ENCODE data around the gene PEX7.
"Not testable (repeated sequence)": the region's sequence is repeated elsewhere in the genome, so short reads cannot be mapped to it uniquely, and the experiment has no call there.

PEX7 gene

DNA sequence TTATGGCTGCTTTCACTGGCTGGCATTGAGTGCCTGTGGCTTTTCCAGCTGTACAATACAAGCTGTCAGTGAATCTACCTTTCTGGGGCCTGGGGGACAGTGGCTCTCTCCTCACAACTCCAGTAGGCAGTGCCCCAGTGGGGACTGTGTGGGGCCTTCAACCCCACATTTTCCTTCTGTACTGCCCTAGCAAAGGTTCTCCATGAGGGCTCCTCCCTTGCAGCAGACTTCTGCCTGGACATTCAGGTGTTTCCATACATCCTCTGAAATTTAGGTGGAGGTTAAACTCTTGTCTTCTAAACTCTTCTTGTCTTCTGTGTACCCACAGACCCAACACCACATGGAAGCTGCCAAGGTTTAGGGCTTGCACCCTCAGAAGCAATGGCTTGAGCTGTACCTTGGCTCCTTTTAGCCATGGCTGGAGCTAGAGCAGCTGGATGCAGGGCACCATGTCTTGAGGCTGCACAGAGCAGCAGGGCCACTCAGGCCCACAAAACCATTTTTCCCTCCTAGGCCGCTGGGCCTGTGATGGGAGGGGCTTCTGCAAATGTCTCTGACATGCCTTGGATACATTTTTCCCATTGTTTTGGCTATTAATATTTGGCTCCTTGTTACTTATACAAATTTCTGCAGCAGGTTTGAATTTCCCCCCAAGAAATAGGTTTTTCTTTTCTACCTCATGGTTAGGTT lies 9.6 kb downstream of the PEX7 start:
- in situ Hi-C loops (cut with MboI; ENCODE audit: low sequenced_read_pairs) = loop anchor here (25.0 kb wide), 1 partner anchor 805 kb away; no protein-coding TSS in a partner anchor

DNA sequence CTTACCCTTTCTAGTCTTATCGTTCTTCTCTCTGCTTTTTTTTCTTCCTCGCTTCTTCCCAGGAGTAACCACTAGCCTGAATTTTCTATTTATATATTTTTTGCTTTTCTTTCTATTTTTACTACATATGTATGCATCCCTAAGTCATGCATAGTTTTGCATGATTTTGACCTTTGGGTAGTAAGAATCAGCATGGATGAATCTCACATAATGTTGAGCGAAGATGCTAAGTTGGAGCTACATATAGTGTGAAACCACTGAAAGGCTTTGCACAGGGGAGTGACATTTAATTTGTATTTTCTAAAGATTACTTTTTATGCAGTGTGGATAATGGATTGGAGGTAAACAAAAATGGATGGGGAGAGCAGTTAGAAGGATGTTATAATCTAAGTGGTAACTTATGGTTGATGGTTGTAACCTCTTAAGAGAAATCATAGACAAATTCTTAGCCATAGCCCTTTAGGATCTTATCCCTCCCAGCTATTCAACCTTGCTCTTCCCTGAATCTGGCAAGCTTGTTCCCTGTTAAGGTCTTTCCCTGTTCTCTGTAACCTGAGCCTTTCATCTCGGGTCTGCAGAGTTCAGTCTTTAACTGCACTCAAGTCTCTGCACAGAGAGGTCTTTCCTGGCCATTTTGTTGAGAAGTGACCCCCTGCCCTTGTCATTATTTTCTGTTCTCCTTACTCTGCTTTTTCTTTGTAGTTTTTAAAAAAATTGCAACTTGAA lies 18.0 kb downstream of the PEX7 start:
- in situ Hi-C loops (cut with MboI; ENCODE audit: low sequenced_read_pairs) = loop anchor here (25.0 kb wide), 1 partner anchor 797 kb away; no protein-coding TSS in a partner anchor

DNA sequence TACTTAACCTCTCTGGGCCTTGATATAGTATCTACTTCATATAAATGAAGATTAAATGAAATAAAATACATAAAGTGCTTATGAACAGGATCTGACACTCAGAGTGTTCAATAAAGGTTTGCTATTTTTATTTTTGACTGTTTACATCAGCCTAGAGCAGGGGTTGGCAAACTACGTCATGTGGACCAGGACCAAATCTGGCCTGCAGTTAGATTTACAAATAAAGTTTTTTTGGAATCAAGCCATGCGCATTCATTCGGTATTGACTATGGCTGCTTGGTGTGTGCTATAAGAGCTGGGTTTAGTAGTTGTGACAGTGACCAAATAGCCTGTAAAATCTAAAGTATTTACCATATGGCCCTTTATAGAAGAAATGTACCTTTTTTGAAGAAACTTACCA lies 20.8 kb downstream of the PEX7 start:
- in situ Hi-C loops (cut with MboI; ENCODE audit: low sequenced_read_pairs) = loop anchor here (25.0 kb wide), 1 partner anchor 794 kb away; no protein-coding TSS in a partner anchor

- in situ Hi-C loops (cut with MboI; ENCODE audit: low sequenced_read_pairs) = loop anchor here (25.0 kb wide), 1 partner anchor 791 kb away; no protein-coding TSS in a partner anchor
Measured at GRCh38 chr6:136846046-136846445, 23.7 kb downstream of the PEX7 start.

DNA sequence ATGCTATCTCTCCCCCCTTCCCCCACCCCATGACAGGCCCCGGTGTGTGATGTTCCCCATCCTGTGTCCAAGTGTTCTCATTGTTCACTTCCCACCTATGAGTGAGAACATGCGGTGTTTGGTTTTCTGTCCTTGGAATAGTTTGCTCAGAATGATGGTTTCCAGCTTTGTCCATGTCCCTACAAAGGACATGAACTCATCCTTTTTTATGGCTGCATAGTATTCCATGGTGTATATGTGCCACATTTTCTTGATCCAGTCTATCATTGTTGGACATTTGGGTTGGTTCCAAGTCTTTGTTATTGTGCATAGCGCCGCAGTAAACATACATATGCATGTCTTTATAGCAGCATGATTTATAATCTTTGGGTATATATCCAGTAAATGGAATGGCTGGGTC lies 24.1 kb downstream of the PEX7 start:
- in situ Hi-C loops (cut with MboI; ENCODE audit: low sequenced_read_pairs) = loop anchor here (25.0 kb wide), 1 partner anchor 791 kb away; no protein-coding TSS in a partner anchor

DNA sequence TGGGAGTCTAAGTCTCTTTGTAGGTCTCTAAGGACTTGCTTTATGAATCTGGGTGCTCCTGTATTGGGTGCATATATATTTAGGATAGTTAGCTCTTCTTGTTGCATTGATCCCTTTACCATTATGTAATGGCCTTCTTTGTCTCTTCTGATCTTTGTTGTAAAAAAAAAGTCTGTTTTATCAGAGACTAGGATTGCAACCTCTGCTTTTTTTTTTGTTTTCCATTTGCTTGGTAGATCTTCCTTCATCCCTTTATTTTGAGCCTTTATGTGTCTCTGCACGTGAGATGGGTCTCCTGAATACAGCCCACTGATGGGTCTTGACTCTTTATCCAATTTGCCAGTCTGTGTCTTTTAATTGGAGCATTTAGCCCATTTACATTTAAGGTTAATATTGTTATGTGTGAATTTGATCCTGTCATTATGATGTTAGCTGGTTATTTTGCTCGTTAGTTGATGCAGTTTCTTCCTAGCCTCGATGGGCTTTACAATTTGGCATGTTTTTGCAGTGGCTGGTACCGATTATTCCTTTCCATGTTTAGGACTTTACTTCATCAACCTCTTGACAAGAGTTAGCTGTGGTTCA lies 27.7 kb downstream of the PEX7 start:
- in situ Hi-C loops (cut with MboI; ENCODE audit: low sequenced_read_pairs) = loop anchor here (25.0 kb wide), 1 partner anchor 787 kb away; no protein-coding TSS in a partner anchor

DNA sequence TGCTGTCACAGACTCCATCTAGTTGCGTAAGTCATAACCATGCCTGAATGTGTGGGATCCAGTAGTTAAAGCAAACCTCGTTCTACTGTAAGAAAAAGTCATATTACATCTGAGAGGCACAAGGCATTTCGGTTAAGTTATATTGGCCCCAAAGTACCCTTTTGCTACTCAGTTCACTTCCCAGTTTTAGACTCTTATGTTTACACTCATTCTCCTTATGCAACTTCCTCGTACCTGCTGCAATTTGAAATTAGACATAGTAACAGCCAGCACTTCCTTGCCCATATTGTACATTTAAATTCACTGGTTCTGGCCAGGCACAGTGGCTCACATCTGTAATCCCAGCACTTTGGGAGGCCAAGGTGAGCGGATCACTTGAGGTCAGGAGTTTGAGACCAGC lies 37.0 kb downstream of the PEX7 start:
- in situ Hi-C loops (cut with MboI; ENCODE audit: low sequenced_read_pairs) = no loop called here

DNA sequence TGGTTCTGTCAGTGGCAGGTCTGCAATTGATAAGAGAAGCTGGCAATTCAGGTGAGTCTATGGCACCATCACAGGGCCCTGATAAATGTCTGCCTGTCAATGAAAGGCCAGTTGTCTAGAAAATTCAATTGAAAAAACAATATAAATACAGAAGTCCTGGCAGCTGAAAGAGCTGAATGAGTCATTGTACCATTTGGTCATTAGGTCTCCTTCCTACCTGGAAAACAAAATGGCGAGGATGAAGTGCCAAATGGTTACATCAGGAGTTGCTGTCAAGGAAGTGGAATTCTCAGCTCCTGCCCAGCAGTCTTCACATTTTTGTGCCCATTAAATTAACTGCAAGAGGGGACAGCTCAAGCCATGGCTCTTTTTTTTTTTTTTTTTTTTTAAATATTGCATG lies 37.7 kb downstream of the PEX7 start:
- in situ Hi-C loops (cut with MboI; ENCODE audit: low sequenced_read_pairs) = no loop called here

DNA sequence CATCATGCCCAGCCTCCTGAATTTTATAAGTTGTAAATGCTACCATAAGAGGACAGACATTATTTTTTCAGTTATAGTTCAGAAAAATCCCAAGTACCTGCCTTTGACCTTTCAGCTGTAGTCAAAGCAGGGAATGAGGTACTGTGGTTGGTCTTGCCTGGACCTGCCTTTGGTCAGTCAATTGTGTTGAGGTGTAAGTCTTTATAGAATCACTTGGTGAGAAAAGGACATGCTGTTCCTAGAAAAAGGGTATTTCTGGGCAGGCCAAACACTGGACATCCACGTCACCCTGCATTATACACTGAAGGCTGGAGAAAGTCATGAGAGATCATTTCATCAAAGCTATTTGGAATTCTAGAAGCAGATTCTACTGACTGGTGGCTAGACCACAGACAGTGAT lies 40.3 kb downstream of the PEX7 start:
- in situ Hi-C loops (cut with MboI; ENCODE audit: low sequenced_read_pairs) = no loop called here

DNA sequence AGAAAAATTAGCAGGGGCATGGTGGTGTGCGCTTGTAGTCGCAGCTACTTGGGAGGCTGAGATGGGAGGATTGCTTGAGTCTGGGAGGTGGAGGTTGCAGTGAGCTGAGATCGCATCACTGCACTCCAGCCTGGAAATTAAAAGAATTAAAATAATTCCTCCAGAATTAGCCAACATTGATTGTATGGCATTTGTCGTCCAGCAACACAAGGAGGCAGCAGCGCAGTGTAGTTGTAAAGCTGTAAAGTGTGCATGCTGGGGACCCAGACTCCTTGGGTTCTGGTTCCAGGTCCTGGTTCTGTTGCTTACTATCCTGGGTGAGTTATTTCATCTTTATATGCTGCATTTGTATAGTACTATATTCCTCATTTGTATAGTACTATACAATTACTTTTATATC lies 41.4 kb downstream of the PEX7 start:
- in situ Hi-C loops (cut with MboI; ENCODE audit: low sequenced_read_pairs) = no loop called here

- in situ Hi-C loops (cut with MboI; ENCODE audit: low sequenced_read_pairs) = no loop called here
Measured at GRCh38 chr6:136864676-136865075, 42.3 kb downstream of the PEX7 start.

DNA sequence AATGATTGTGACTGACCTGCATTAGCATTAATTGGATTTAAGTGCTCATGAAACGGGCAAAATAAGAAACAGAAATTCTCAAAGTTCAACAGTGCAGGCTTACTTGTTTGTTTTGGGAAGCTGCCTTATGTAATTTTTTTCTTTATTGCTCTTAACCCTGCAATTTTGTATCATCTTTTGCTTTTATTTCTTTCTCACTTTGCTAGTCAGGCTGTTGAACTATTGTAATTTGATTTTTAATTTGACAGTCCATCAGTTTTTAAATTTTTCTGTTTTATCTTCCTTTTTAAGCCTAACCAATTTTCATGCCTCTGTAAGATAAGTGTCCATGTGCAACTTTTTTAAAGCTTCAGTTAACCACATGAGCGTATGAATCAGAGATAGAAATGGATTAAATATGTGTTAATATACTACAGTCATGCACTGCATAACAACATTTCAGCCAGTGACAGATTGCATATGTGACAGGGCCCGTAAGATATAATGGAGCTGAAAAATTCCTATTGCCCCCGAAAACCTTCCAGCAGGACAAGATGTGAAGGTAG lies 44.6 kb downstream of the PEX7 start:
- in situ Hi-C loops (cut with MboI; ENCODE audit: low sequenced_read_pairs) = no loop called here

- in situ Hi-C loops (cut with MboI; ENCODE audit: low sequenced_read_pairs) = no loop called here
Measured at GRCh38 chr6:136869451-136869850, 47.1 kb downstream of the PEX7 start.

GRCh38 chr6:136873748-136874147 lies 51.4 kb downstream of the PEX7 start:
- in situ Hi-C loops (cut with MboI; ENCODE audit: low sequenced_read_pairs) = no loop called here

DNA sequence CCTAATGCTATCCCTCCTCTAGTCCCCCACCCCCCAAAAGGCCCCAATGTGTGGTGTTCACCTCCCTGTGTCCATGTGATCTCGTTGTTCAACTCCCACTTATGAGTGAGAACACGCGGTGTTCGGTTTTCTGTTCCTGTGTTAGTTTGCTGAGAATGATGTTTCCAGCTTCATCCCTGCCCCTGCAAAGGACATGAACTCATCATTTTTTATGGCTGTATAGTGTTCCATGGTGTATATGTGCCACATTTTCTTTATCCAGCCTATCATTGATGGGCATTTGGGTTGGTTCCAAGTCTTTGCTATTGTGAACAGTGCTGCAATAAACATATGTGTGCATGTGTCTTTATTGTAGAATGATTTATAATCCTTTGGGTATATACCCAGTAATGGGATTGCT lies 54.1 kb downstream of the PEX7 start:
- in situ Hi-C loops (cut with MboI; ENCODE audit: low sequenced_read_pairs) = not testable (repeated sequence)

DNA sequence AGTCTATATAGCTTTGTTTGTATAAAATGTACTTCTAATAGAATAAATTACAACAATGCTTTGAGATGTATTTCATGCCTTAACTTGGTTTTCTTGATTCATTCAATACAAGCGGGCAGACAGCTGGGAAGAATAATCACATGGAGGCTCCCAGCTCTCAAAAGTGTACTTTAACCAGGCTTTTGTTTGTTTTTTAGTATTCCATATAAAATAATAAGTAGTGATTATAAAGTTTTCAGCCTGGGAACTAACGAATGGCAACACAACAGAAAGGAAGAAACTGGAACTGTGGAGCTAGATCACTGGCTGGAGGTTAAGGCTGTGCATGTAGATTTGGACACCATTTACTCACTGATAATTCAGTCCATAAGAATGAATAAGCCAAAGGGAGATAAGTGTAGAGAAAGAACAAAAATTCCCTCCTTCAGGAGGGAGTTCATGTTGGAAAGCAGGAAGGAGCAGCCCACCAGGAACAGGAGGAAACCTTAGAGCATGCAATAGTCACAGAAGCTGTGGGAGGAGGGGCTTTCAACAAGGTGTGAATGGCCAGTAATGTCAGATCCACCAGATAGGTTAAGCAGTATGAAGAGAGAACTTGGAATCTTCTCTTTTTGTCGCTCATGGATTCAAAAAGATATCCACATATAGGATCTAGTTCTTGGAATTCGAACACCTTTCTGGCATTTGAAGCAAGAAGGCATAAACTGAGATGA lies 58.5 kb downstream of the PEX7 start:
- in situ Hi-C loops (cut with MboI; ENCODE audit: low sequenced_read_pairs) = no loop called here

DNA sequence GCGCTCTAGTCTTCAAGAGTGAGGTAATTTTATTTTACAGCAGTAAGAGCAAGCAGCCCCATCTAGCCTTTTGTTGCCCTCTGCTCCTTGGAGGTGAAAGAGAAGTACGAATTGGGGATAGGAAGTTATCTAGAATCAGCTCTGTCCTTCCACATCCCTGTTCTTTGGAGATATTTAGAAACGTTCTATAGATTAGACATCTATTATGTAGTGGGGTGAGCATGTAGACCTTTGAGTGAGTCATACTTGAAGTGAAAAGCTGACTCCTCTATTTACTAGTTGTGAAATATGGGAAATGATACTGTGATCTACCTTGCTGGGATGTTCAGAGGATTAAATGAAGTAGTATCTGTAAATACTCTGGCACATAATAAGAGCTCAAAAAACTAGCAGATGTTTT lies 63.7 kb downstream of the PEX7 start:
- in situ Hi-C loops (cut with MboI; ENCODE audit: low sequenced_read_pairs) = no loop called here

DNA sequence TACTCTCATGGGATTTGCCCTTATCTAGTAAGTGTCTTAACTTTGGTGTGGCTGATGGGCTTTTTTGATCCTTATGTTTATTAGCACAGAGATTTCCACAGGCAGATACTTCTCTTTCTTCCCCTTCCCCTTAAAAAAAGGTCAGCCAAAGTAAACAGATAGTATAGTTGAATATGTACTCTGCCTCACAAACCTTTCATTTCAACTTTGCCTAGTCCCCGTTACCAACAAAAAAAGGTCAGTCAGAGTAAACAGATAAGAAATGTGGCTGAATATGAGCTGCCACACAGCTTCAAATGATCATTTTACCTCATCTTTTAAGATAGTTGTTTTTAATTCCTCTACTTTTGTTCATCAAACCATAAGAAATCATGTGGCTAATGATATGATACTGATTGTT lies 65.6 kb downstream of the PEX7 start:
- in situ Hi-C loops (cut with MboI; ENCODE audit: low sequenced_read_pairs) = no loop called here

GRCh38 chr6:136889271-136890193 lies 67.1 kb downstream of the PEX7 start:
- in situ Hi-C loops (cut with MboI; ENCODE audit: low sequenced_read_pairs) = no loop called here

All from HL-60/S4 treated with phorbol 12-myristate 13-acetate at 8.2 ng/mL for 4 days and 3 days (cell line).